Astrocyte of the spinal cord (primary cell): ENCODE measurements around the gene CYP27C1.

Source experiments
- DNase-seq: peaks from one replicate; pipeline ENCODE4 v3.0.0; 2011; ENCODE audit warnings: low read depth, low spot score
- H3K4me3 ChIP-seq: 2 replicates; pipeline ENCODE4 v1.5.1; 2011; ENCODE audit warnings: low read depth, mild to moderate bottlenecking, low read length, moderate library complexity
- CTCF ChIP-seq: IDR thresholded peaks from 2 replicates; pipeline ENCODE4 v1.5.1; 2012; ENCODE audit warnings: low read depth, mild to moderate bottlenecking, low read length, inconsistent platforms
- in situ Hi-C: cut with HindIII; loops from 2 replicates; pipeline ENCODE4 v1.10.0; 2017; ENCODE audit warnings: low sequenced_read_pairs

The CYP27C1 gene

DNA sequence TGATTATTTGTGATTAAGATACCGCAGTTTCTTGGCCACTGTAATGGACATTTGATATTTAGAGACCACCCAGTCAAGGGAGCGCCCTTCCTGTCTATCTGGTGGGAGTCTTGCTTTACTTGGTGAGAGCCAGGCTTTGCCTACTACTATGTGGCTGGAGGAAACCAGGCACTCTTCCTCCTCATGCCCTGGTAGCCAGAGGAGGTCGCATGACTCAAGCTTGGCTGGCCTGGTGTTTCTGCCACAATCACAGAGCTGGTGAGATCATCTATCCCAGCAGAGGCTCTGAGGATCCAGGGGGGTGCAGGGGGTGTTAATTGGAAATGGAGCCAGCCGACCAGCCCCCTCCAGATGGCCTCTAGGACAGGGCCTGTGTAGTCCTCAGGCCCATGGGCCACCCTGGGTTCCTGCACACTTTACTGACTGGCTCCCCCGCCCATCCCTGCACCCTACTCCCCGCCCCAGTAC, 66.4 kb downstream of the CYP27C1 start:
- peak; percentile 3 for TF ChIP-seq CTCF
- no peak overlapping the region for H3K4me3 ChIP-seq
- in situ Hi-C loops, result no loop called here
- DNase-seq, result peak; percentile 94

GRCh38 chr2:127150996-127151395, 69.1 kb downstream of the CYP27C1 start:
- no peak for DNase-seq
- H3K4me3 ChIP-seq, result no peak overlapping the region
- no peak for TF ChIP-seq CTCF
- in situ Hi-C loops, result no loop called here

- peak; percentile 94 for DNase-seq
- in situ Hi-C loops, result no loop called here
- H3K4me3 ChIP-seq, result no peak overlapping the region
- no peak for TF ChIP-seq CTCF
These were observed 70.7 kb downstream of the CYP27C1 start for GRCh38 chr2:127149384-127149783.

- H3K4me3 ChIP-seq, result no peak overlapping the region
- DNase-seq, result peak; percentile 29
- in situ Hi-C loops, result no loop called here
- no peak for TF ChIP-seq CTCF
These were observed 73.1 kb downstream of the CYP27C1 start for GRCh38 chr2:127146820-127147502.

GRCh38 chr2:127146071-127146725, 73.9 kb downstream of the CYP27C1 start:
- DNase-seq, result no peak
- no peak for TF ChIP-seq CTCF
- in situ Hi-C loops, result no loop called here
- no peak overlapping the region for H3K4me3 ChIP-seq

DNA sequence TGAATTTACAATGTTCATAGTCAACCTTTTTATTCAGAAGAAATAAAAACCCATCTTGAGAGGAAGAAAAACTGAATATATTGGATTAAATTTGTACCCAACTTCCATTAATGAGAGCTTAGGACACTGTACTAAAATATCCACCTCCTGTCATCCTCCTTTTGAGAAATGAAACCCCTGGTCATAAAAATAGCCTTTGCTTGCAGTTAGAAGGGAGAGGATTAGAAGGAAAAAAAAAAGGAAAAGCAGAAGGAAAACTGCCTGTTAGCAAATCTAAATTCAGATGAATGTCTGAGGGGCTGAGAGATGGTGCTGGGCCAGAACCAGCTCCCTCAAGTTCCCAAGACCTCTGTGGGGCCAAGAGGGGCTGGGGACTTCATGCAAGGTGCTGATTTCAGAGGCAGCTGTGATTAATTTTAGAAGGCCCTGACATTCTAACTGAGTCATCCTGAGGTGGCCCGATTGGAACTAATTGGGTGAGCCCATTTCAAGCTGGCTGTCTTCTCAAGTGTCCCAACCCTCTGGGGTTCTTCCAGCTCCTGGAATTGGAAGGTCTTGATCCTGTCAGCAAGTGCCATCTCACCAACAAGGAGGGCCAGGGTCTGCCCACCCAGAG, 74.7 kb downstream of the CYP27C1 start:
- no peak overlapping the region for H3K4me3 ChIP-seq

More for the DNA sequence above, 74.7 kb downstream of the CYP27C1 start:
- TF ChIP-seq CTCF, result no peak
- peak; percentile 33 for DNase-seq
- in situ Hi-C loops, result no loop called here
